Ramos (cell line): Measurements from ENCODE around the gene SLC41A1.
"Not testable (repeated sequence)": the region's sequence is repeated elsewhere in the genome, so short reads cannot be mapped to it uniquely, and the experiment has no call there.

Experiments
- in situ Hi-C: fragments of 300-500 bp; cut with MboI; formaldehyde crosslinking; loops from one replicate; pipeline ENCODE4 v1.14.3; 2022; ENCODE audit warnings: low sequenced_read_pairs; ENCODE audit not compliant: unreplicated experiment

Gene SLC41A1

DNA sequence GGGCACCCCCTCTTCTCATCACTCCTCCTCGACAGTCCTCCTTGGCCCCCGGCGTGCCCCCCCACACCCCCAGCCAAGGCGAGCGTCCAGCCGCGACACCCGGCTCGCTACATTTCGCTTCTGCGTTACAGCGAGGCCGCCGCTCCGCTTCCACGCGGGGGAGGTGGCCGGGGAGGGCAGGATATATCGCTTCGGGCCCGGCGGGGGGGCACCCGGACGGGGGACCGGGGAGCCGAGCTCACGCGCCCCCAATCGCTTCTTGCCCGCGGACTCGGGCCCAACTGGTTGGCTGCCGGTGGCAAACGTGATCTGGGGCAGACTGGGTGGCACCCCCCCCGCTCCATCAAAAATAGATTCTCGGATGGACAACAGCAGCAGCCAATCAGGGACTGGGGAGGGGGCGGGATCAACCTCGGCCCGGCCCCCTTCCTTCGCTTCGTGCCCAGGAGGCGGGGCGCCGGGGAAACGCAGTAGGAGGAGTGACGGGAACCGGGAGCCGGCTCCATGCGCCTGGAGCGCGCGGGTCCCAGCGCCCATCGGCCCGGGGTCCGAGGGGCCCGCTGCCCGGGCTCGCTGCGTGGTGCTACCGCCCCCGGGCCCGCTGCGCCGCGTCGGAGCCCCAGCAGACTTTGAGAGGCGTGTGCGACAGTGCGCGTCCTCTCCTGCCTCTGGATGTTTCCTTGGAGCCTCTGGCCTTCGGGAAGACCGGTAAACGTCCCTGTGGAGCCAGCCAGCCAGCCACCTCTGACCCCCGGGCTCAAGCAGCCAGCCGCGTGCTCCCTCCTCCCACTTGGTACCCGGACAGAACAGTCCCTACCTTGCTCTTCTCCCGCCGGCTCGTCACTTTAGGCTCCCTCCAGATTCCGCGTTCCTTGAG is at the start of gene SLC41A1:
Gene SLC41A1, minus strand, starts transcription at position 321 of the 877 bp plus-strand sequence. CDS start 2,757 bp downstream, outside the sequence.
- in situ Hi-C loops: no loop called here

DNA sequence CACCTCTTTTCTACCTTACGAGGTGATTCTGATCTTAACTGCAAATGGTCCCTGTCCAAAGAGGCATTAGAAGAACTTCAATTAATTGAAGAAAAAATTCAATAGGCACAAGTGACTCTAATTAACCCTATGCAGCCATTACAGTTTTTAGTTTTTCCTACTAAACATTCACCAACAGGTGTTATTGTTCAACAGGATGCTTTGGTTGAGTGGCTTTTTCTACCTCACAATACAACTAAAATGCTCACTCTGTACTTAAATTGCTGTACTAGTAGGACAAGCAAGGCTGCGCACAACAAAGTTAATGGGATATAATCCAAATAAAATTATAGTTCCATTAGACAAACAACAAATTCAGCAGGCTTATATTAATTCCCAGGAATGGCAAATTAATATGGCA is 48.5 kb upstream of the SLC41A1 start:
- in situ Hi-C loops: no loop called here

DNA sequence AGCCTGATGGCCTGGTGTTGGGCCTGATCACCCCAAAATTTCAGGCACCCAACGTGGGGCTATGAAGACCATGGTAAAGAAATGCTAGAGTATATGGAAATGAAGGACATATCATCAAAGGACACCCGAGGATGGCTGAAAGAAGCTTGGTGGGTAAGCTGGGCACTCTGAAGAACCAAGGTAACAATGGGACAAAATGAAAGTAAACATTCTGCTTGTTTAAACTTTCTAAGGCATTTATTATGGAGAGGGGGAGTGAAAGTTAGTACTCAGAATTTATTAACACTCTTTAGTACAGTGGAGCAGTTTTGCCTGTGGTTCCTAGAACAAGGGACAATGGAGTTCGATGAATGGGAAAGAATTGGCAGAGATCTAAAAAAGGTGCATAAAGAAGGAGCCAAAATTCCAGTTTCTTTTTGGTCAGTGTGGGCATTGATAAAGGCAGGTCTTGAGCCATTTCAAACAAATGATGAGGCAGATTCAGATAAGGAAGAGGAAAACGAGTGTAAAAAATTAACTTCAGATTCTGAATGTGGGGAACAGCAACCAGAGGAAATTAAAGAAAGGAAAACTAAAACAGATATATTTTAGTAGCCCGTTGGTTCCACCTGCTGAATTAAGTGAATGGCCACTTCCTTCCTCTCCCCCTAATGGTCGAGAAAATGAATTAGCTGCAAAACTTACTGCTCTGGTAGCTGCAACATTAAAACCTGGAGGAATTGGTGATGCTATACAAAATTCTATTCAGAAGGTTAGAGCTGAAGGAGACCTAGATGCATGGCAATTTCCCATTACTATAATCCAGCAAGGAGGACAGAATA is 45.4 kb upstream of the SLC41A1 start:
- in situ Hi-C loops: no loop called here

DNA sequence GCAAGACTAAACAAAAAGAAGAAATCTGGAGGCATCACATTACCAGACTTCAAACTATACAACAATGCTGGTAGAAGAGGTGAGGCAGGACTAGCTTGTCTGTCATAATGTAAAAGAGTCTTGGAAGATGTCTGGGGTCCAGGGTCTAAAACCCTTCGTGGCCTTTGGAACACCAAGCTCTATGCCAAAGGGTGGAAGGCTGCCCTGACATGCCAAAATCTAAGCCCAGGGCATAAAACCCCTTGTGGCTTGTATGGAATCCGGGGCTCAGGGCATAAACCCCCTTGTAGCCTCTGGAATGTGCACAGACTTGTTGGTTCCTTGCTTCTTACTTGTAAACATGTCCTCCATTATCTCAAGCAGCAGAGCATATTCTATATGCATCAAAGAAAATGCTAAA is 44.5 kb upstream of the SLC41A1 start:
- in situ Hi-C loops: not testable (repeated sequence)

DNA sequence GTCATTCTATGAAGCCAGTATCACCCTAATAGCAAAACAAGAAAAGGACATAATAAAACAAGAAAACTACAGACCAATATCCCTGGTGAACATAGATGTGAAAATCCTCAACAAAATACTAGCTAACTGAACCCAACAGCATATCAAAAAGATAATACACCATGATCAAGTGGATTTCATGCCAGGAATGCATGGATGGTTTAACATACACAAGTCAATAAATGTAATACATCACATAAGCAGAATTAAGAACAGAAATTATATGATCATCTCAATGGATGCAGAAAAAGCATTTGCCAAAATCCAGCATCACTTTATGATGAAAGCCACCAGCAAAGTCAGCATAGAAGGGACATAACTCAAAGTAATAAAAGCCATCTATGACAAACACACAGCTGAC is 43.4 kb upstream of the SLC41A1 start:
- in situ Hi-C loops: no loop called here

DNA sequence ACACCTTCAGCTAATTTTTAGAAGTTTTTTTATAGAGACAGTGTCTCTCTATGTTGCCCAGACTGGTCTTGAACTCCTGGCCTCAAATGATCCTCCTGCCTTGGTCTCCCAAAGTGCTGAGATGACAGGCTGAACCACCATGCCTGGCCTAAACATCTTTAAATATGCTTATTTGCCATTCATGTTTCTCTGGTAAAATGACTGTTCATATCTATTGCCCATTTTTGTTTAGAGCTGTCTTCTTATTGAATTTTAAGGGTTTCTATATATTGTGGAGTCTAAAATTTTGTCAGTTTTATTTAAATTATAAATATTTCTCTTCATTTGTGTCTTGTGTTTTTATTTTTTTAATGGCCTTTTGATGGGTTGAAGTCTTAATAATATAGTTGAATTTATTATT is 40.0 kb upstream of the SLC41A1 start:
- in situ Hi-C loops: no loop called here

DNA sequence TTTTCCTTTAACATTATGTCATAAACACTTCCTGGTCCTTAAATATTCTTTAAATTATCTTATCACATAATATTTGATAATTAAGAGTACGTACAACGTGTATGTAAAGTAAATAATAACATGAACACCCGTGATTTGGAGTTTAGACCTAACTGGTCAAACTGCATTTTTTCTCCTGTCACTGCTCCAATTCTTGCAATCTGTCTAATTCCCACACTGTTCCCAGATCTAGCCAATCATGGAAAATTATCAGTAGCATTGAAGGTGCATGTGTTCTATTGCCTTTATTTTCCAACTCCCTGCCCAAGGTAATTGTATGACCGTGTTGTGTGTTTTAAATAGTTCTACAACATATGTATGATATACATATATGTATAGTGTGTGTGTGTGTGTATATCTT is 39.0 kb upstream of the SLC41A1 start:
- in situ Hi-C loops: no loop called here

DNA sequence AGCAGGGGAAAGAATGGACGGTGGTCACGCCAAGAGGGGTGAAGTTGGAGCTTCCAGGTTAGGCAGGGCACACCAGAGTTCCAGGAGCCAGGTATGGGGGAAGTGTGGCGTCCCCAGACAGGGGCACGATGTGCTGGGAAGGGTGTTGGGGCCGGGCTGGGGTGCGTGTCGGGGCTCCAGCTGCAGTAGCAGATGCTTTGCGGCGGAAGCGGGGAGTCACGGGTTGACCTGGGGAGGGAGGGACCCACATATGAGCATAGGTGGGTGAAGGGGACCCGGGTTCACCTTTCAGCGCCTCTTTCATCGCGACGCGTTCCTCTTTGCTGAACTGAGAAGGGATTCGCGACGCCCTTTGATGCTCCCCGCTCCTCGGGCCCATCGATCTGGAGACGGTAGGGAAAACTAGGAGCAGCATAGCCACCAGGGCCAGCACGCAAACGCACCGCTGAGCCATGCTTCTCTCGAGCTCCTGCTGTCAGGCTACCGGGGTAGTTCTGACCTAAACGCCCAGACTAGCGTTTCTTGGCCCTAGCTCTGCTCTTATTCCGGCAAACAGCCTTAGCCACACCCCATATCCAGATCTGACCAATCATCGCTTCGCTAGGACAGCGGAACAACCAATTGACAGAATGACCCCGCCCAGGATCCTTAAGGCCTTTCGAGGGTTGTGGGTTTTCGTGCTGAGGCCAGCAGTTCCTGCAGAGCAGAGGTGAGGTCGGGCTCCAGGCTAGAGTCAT is 36.8 kb upstream of the SLC41A1 start, which contains the start of gene PM20D1:
Gene PM20D1, minus strand, starts transcription at position 514 of the 737 bp plus-strand sequence. Its CDS starts 60 bp downstream, at position 454.
- in situ Hi-C loops: no loop called here

DNA sequence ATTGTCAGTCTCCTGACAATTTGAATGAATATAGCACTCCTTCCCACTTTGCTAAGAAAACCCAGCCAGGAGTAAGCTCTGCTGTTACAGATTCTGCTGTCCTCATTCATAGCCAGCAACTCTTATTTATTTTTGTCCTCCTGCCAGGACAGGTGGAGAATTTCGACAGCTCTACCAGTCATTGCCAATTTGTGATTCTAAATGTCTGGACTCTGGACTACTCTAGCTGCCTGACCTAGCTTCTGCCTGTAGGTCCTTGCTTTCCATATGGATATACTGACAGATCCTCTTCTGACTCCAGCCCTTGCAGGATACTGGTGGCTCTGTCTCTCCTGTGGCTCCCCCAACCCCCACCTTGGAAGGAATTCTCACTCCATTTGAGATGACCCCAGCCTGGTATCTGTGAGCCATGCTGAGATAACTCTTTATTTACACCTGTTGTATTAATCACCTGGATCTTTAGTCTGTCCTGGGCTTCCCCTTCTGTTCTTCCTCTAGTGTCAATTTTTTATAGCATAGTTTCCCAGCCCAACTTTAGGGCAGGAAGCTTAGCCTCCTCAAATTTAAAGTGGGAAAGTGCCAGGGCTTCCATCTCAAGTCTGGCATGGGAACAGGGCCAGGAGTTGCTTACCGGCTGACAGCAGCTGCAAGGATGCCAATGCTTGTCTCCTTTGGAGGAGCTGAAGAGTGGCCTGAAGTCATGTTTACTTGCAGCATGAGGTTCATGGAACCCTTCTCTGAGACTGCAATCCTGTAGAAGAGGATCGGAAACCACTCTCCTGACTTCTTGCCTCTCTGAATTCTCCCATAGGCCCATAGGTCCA is 30.2 kb upstream of the SLC41A1 start:
- in situ Hi-C loops: no loop called here

DNA sequence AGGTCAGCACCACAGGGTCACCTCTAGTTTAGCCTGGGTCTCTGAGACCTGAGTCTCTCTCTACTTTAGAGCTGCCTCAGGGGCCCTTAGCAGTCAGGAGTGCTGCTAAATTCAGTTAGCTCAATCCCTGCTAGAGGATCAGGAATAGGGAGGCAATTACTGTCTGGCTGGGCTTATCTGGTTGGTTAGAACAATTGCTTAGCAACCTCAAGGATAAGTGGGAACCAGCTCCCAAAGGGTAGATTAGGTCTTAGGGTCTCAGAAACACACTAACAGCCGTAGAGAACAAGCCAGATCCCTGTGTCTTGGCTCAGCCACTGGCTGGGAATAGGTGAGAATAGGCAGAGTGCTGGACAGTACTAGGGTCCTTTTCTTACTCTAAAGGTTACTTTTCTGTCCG is 29.2 kb upstream of the SLC41A1 start:
- in situ Hi-C loops: no loop called here

DNA sequence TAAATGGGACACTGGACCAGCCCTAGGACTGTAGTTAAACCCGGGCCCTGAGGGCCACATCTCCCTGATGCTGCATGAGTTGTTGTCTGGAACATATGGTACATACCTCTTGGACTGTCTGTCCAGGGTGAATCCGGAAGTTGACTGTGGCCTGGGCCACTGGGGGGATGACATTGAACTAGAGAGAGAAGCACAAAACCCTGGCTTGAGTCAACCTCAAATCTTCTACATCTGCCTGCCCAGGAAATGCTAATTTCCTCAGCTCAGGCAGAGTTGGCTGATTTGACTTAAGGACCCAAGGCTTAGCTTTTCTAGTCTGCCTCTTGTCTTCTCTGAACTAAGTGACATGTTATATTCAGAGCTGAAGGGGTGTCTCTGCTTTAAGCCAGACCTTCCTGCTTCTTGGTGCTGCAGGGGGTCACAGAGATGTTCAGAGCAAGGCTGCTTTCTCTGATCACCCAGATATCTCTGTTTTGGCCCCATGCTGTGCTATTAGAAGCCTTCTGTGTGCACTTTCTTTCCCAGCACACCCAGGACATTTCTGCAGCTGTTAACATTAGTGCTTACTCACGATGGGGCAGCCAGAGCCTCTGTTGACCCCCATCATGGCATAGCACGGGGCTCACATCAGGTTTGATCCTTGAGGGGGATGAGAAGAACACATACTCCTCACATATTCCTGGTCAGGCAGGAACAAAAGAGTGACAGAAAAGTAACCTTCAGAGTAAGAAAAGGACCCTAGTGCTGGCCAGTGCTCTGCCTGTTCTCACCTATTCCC is 27.3 kb upstream of the SLC41A1 start:
- in situ Hi-C loops: no loop called here

DNA sequence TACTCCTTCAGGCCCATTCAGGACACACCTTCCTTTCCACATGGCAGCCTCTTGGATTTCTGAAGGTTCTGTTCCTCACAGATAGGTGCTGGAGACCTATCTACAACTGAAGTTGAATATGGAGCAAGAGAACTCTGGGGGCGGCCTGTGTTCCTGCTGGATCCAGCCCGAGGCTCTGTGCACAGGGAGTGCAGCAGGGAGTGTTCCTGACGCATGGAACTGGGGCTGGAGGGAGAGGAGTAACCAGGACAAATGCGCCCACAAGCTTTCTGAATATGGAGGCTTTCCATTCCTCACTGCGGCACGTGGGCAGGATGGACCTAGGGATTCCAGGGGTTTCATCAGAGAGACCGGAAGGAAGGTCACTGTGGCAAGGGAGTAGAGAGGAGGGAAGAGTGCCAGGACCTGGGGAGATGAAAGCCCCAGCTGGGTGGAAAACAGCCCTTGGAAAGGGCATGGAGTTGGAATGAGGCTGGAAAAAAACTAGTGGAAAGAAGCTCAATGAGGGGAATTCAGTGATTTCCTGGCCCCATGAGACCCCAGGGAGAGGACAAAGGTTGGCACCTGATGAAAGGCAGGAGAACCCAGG is 24.5 kb upstream of the SLC41A1 start:
- in situ Hi-C loops: no loop called here

DNA sequence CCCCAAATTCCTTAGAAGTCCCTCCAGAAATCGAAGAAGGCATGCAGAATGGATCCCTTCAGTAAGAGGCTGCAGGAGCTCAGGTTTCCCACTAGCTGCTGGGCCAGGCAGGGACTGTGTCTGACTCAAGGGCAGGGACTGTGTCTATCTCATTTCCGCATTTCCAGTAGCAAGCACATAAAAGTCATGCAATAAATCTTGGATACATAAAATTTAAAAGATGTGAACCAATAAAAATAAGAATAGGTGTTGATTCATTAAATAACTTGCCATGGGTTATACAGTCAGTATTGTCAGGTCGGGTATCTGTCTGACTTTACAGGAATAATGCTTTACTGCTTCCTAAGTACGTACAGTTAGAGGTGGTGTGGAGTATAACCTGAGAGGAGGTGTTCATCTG is 21.8 kb upstream of the SLC41A1 start:
- in situ Hi-C loops: no loop called here

DNA sequence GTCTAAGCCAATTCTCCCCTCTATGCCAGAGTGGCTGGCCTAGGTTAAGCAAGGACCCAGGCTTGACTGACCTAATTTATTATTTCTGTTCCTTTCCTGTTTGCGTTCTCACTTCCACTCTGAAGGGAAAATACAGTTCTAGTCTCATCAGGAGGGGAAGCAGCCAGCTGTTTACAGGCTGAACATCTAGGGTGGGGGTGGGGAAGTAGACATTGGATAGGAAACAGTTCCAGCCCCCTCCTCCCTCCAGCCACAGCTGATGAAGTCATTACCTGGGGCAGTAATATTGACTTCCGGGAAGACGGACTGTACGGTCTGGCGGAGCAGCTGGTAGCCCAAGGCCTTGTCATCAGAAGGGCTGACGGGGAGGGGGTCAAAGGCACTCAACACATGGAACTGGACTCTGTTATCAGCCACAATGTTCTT is 19.3 kb upstream of the SLC41A1 start:
- in situ Hi-C loops: no loop called here

DNA sequence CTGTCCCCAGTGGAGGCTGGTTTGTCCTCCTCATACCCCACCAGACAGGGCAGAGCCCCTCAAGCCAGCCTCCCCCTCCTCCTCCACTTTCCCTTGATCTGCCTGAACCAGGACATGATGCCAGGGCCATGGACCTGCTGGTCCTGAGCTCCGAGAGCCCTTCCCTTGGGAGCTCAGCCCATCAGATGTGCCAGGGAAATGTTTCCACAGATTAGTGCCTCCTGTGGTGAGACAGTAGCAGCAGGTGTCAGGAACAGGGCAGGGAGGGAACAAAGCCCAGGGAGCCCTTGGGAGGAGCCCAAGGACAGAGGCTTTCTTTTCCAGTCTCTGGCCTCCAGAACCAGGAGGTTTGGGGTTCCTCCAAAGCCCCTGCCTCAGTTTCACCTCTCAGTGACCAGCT is 14.6 kb upstream of the SLC41A1 start:
- in situ Hi-C loops: no loop called here

DNA sequence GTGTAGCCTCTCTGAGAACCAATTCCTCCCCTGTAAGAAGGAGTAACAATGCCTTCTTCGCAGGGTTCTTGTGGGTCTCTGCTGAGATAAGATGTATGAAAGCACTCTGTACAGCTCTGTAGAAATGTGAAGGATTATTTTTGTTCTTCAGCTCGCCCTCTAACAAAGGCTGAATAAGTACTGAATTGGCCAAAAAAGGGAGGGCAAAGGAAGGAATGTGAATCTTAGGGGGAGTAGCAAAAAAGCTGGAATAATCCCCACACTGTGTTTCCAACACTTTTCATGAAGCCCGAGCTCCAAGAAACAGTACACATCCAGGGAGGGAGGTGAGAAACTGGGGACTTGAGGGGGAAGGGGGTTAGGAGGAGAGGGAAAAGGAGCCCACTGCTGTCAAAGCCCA is 14.0 kb upstream of the SLC41A1 start:
- in situ Hi-C loops: no loop called here

DNA sequence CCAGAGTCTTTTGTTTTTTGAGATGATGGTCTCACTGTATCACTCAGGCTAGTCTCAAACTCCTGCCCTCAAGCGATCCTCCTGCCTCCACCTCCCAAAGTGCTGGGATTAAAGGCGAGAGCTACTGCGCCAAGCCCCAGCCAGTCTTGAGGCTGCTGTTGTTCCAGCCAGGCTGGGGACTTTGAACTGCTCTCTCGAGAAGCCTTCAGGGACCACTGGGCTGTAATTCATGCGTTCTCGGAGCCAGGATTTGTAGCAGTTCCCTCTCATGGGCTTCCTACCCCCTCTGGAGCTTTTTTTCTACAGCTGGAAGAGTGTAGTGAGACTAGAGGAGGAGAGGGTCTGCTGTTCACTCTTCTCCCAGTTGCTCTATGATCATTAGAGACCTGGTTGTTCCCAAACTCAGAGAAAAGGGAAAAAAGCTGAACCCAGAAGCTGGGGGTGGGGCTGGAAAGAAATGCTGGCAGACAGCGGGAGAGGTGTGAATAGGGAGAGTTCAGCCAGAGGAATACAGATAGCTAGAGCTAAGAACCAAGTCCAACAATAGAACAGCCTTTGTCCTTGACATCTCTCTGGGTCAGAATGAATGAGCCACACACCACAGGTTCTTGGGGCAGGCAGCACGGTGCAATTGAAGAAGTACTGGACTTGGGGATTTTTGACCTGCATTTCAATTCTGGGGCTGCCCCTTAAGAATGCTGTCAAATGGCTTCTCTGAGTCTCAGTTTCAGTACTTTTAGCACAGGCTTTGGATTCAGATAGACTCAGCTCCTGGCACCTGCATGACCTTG is 13.2 kb upstream of the SLC41A1 start:
- in situ Hi-C loops: no loop called here

DNA sequence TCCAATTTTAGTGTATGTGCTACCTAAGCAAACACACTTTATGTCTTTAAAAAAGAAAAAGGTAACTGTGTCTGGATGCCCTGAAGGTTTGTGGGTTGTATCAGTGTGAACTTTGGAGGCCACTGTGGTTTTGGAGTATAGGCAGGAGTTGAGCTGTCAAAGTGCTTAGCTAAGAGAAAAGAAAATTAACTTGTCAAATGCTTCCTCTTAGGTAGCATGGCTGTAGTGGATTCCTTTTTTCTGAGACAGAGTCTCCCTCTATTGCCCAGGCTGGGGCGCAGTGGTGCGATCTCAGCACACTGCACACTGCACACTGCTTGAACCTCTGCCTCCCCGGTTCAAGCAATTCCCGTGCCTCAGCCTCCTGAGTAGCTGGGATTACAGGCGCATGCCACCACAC is 11.2 kb upstream of the SLC41A1 start:
- in situ Hi-C loops: no loop called here
